GM20000 (cell line): Measurements from ENCODE around the gene PIGL.
A peak's percentile ranks its signal among the peaks of the same experiment; 100 is the strongest.
"Not testable (repeated sequence)": the region's sequence is repeated elsewhere in the genome, so short reads cannot be mapped to it uniquely, and the experiment has no call there.

Experiments used
- DNase-seq: peaks from one replicate; pipeline ENCODE4 v3.0.0; 2012; ENCODE audit warnings: low spot score
- CTCF ChIP-seq: IDR thresholded peaks from 2 replicates; pipeline ENCODE4 v1.5.1; 2012; ENCODE audit warnings: mild to moderate bottlenecking, control low read depth; ENCODE audit errors: extremely low read depth, missing control alignments

The PIGL gene

GRCh38 chr17:16301963-16302855 is 85.2 kb downstream of the PIGL start:
- no peak for TF ChIP-seq CTCF
- no peak for DNase-seq

GRCh38 chr17:16302856-16303255 is 85.8 kb downstream of the PIGL start:
- no peak for TF ChIP-seq CTCF
- DNase-seq = no peak

- peak; percentile 41 for TF ChIP-seq CTCF
Measured at GRCh38 chr17:16304830-16305229, 87.8 kb downstream of the PIGL start.

GRCh38 chr17:16306211-16306610 is 89.2 kb downstream of the PIGL start:
- no peak for TF ChIP-seq CTCF
- DNase-seq = no peak

More at GRCh38 chr17:16304830-16305229, 87.8 kb downstream of the PIGL start:
- no peak for DNase-seq

GRCh38 chr17:16312061-16312460 is 95.1 kb downstream of the PIGL start:
- not testable (repeated sequence) for DNase-seq

GRCh38 chr17:16313139-16314090 is 96.4 kb downstream of the PIGL start:
- TF ChIP-seq CTCF = no peak
- DNase-seq = peak; percentile 42

GRCh38 chr17:16314189-16314588 is 97.2 kb downstream of the PIGL start:
- no peak for TF ChIP-seq CTCF
- no peak for DNase-seq
